CD4-positive, alpha-beta memory T cell (primary cell): ENCODE measurements around the gene COG7. TPM values are rescaled to one million over a fixed set of nuclear protein-coding genes. Genes with fewer than 3 reads are reported as not detected.

ENCODE experiments used
- CTCF ChIA-PET: fragments of 350-600 bp; sonication (Branson Sonifier 250); formaldehyde crosslinking; loops from one replicate; lab custom pipeline; 2021; ENCODE audit warnings: inconsistent platforms; ENCODE audit not compliant: partially characterized antibody; lab: Charles Lee
- POLR2A ChIA-PET: fragments of 350-600 bp; sonication (Branson Sonifier 250); formaldehyde crosslinking; loops from one replicate; lab custom pipeline; 2021; ENCODE audit not compliant: partially characterized antibody; lab: Charles Lee
- DNase-seq, 5 donors: peaks; one replicate each; pipeline versions ENCODE4 v3.0.0 to v3.0.0-alpha.2; 2020 to 2022; ENCODE audit warnings: mixed read lengths in 1 of 5
- H3K27ac ChIP-seq: one replicate; pipeline ENCODE4 v1.7.0; 2013; ENCODE audit warnings: low read depth, low read length
- H3K27me3 ChIP-seq: 2 replicates; pipeline ENCODE4 v1.7.0; 2013; ENCODE audit warnings: mild to moderate bottlenecking, low read length, moderate library complexity; ENCODE audit not compliant: insufficient read depth
- H3K36me3 ChIP-seq: 2 replicates; pipeline ENCODE4 v1.7.0; 2013; ENCODE audit warnings: mild to moderate bottlenecking, low read length, moderate library complexity; ENCODE audit not compliant: insufficient read depth
- H3K4me1 ChIP-seq: 2 replicates; pipeline ENCODE4 v1.7.0; 2013; ENCODE audit warnings: mild to moderate bottlenecking, low read length, moderate library complexity; ENCODE audit not compliant: insufficient read depth
- H3K4me3 ChIP-seq, 2 donors: one replicate each; pipeline ENCODE4 v1.7.0; 2013; ENCODE audit warnings: low read length in 2 of 2, mild to moderate bottlenecking in 1 of 2
- H3K9me3 ChIP-seq, 2 donors: one replicate each; pipeline ENCODE4 v1.7.0; 2013; ENCODE audit warnings: low read length in 2 of 2, control low read depth in 1 of 2; ENCODE audit not compliant: control insufficient read depth in 1 of 2
- H3K27ac Mint-ChIP-seq, 7 donors: one replicate each; pipeline ENCODE4 v1.8.0; 2020 to 2021; ENCODE audit warnings: mixed read lengths in 7 of 7, mild to moderate bottlenecking in 6 of 7, inconsistent platforms in 3 of 7, moderate library complexity in 3 of 7
- H3K27me3 Mint-ChIP-seq, 2 donors: one replicate each; pipeline ENCODE4 v1.8.0; 2020 to 2021; ENCODE audit warnings: mixed read lengths in 2 of 2
- H3K36me3 Mint-ChIP-seq, 2 donors: one replicate each; pipeline ENCODE4 v1.8.0; 2020 to 2021; ENCODE audit warnings: mixed read lengths in 2 of 2, inconsistent platforms in 1 of 2, mild to moderate bottlenecking in 1 of 2
- H3K4me1 Mint-ChIP-seq, 4 donors: one replicate each; pipeline ENCODE4 v1.8.0; 2020 to 2021; ENCODE audit warnings: mixed read lengths in 4 of 4, mild to moderate bottlenecking in 1 of 4
- H3K4me3 Mint-ChIP-seq, 8 donors: one replicate each; pipeline ENCODE4 v1.8.0; 2020 to 2021; ENCODE audit warnings: mixed read lengths in 8 of 8, mild to moderate bottlenecking in 7 of 8, moderate library complexity in 6 of 8, inconsistent platforms in 3 of 8
- H3K9me3 Mint-ChIP-seq, 8 donors: one replicate each; pipeline ENCODE4 v1.8.0; 2020 to 2021; ENCODE audit warnings: mixed read lengths in 8 of 8, mild to moderate bottlenecking in 5 of 8, inconsistent platforms in 3 of 8, moderate library complexity in 1 of 8
- intact Hi-C: fragments of 100-400 bp; cut with micrococcal nuclease; formaldehyde crosslinking; loops from one replicate; pipeline ENCODE4 v1.15.1; 2023
- polyA plus RNA-seq, 2 donors: library from polyadenylated mRNA; unstranded; fragments of 300-500 nt; fragmentation: Illumina TruSeq; gene quantifications; one replicate each; pipeline ENCODE4 v1.2.3, GENCODE V29; 2021
- total RNA-seq, 2 experiments: library from RNA; stranded (reverse); gene quantifications; one replicate each; pipeline ENCODE4 v1.2.3, GENCODE V29; 2021

Gene COG7
- total and polyA plus RNA-seq, 4 experiments from 2014 or later = 11.4 to 24.7 (median 16.3) TPM

- Mint-ChIP-seq H3K4me1 (no peaks in the 10 kb centered on the region), H3K27me3 (peaks cover 9 to 18% of the 10 kb centered on the region in 2 donors), H3K36me3 (no peaks in the 10 kb centered on the region), H3K9me3 (no peaks in the 10 kb centered on the region), H3K27ac (no peak overlapping the region), H3K4me3 (no peak overlapping the region)
- no peaks in the 10 kb centered on the region for H3K36me3 ChIP-seq
- ChIA-PET POLR2A (no interaction called here), CTCF (no interaction called here)
- no peak for DNase-seq
- no peaks in the 10 kb centered on the region for H3K27me3 ChIP-seq
- no peak overlapping the region for H3K4me3 ChIP-seq
- intact Hi-C loops = no loop called here
- no peak overlapping the region for H3K27ac ChIP-seq
- H3K4me1 ChIP-seq = no peaks in the 10 kb centered on the region
- H3K9me3 ChIP-seq = no peaks in the 10 kb centered on the region
Observed at GRCh38 chr16:23343643-23344612, 109.1 kb downstream of the COG7 start.

- Histone ChIP-seq H3K27ac (no peak overlapping the region), H3K4me3 (no peak overlapping the region), H3K27me3 (no peaks in the 10 kb centered on the region), H3K36me3 (no peaks in the 10 kb centered on the region), H3K9me3 (no peaks in the 10 kb centered on the region), H3K4me1 (no peaks in the 10 kb centered on the region)
- H3K9me3 Mint-ChIP-seq = peaks cover 0 to 2% (median 0%) of the 10 kb centered on the region in 8 donors
- H3K4me1 Mint-ChIP-seq = no peaks in the 10 kb centered on the region
- CTCF ChIA-PET = no interaction called here
- H3K27me3 Mint-ChIP-seq = peaks cover 8 to 16% of the 10 kb centered on the region in 2 donors
- no peak overlapping the region for H3K27ac Mint-ChIP-seq
- intact Hi-C loops = no loop called here
- POLR2A ChIA-PET = no interaction called here
- H3K4me3 Mint-ChIP-seq = no peak overlapping the region
- H3K36me3 Mint-ChIP-seq = no peaks in the 10 kb centered on the region
- no peak for DNase-seq
Observed at GRCh38 chr16:23342083-23342640, 110.8 kb downstream of the COG7 start.

GRCh38 chr16:23339787-23340186 lies 113.2 kb downstream of the COG7 start:
- Mint-ChIP-seq H3K9me3 (peaks cover 0 to 2% (median 0%) of the 10 kb centered on the region in 8 donors), H3K36me3 (no peaks in the 10 kb centered on the region), H3K27me3 (peaks cover 8 to 14% of the 10 kb centered on the region in 2 donors), H3K4me3 (no peak overlapping the region), H3K27ac (no peak overlapping the region), H3K4me1 (peaks cover 0 to 1% (median 0%) of the 10 kb centered on the region in 4 donors)
- Histone ChIP-seq H3K4me1 (no peaks in the 10 kb centered on the region), H3K36me3 (no peaks in the 10 kb centered on the region), H3K9me3 (no peaks in the 10 kb centered on the region), H3K27me3 (no peaks in the 10 kb centered on the region), H3K4me3 (no peak overlapping the region), H3K27ac (no peak overlapping the region)
- intact Hi-C loops = no loop called here
- ChIA-PET POLR2A (no interaction called here), CTCF (no interaction called here)
- DNase-seq = no peak

Other genes with a start within 250 kb of the COG7 start
- gene SCNN1B, start 150.9 kb downstream of the COG7 start, total RNA-seq = not detected
- gene SCNN1B, start 150.9 kb downstream of the COG7 start, polyA plus RNA-seq = not detected
- 100 to 1,000 TPM; 114 to 118 TPM for gene GGA2, start 57.3 kb upstream of the COG7 start, total RNA-seq
- gene GGA2, start 57.3 kb upstream of the COG7 start, polyA plus RNA-seq = 10 to 100 TPM; 49.2 to 49.6 TPM
- 10 to 100 TPM; 13.6 to 16.0 TPM for gene EARS2, start 104.2 kb upstream of the COG7 start, total RNA-seq
- 10 to 100 TPM; 11.4 to 15.6 TPM for gene EARS2, start 104.2 kb upstream of the COG7 start, polyA plus RNA-seq
- gene UBFD1, start 104.5 kb upstream of the COG7 start, total RNA-seq = 10 to 100 TPM; 41.0 to 41.2 TPM
- gene UBFD1, start 104.5 kb upstream of the COG7 start, polyA plus RNA-seq = 10 to 100 TPM; 11.9 to 15.3 TPM
- 10 to 100 TPM; 45.4 to 45.7 TPM for gene NDUFAB1, start 143.1 kb upstream of the COG7 start, total RNA-seq
- 100 to 1,000 TPM; 197 to 241 TPM for gene NDUFAB1, start 143.1 kb upstream of the COG7 start, polyA plus RNA-seq
- 10 to 100 TPM; 12.4 to 15.0 TPM for gene PALB2, start 188.1 kb upstream of the COG7 start, total RNA-seq
- gene PALB2, start 188.1 kb upstream of the COG7 start, polyA plus RNA-seq = 1 to 10 TPM; 5.4 to 7.2 TPM
- gene DCTN5, start 188.3 kb upstream of the COG7 start, total RNA-seq = 10 to 100 TPM; 55.8 to 60.2 TPM
- 10 to 100 TPM; 55.9 to 59.5 TPM for gene DCTN5, start 188.3 kb upstream of the COG7 start, polyA plus RNA-seq
- 1 to 10 TPM; 3.0 to 3.5 TPM for gene PLK1, start 225.7 kb upstream of the COG7 start, total RNA-seq
- gene PLK1, start 225.7 kb upstream of the COG7 start, polyA plus RNA-seq = under 1 TPM in 1 of 2 donors, not detected in 1; 0.18 TPM